ENCODE measurements around the gene CALML4. TPM values are rescaled to one million over a fixed set of nuclear protein-coding genes. Genes with fewer than 3 reads are reported as not detected.

The CALML4 gene
- total and polyA plus RNA-seq, 2 experiments from 2014 or later, result 0.54 to 2.4 TPM

- TF ChIP-seq EZH2phosphoT487 (IDR thresholded peaks at IDR 0.05; ENCODE audit: insufficient read depth, low read depth), result no peak
- no peak for TF ChIP-seq EZH2 (IDR thresholded peaks at IDR 0.05; ENCODE audit: insufficient read depth, poor library complexity, severe bottlenecking)
- Histone ChIP-seq H4K20me1 (ENCODE audit: insufficient read depth) (no peaks in the 10 kb centered on the region), H3K27ac (no peak overlapping the region), H3K79me2 (ENCODE audit: insufficient read depth) (no peaks in the 10 kb centered on the region), H3K4me1 (ENCODE audit: insufficient read depth) (peaks cover 12% of the 10 kb centered on the region), H3K27me3 (replicated peaks; ENCODE audit: insufficient read depth) (no peaks in the 10 kb centered on the region), H3K9me3 (ENCODE audit: low read depth) (no peaks in the 10 kb centered on the region), H2AFZ (no peak overlapping the region), H3K9me2 (ENCODE audit: insufficient read depth) (no peaks in the 10 kb centered on the region), H3K36me3 (ENCODE audit: low read depth) (peaks cover 27% of the 10 kb centered on the region), H3K4me3 (no peak overlapping the region), H3K9ac (no peak overlapping the region), H3K4me2 (ENCODE audit: unreplicated experiment) (no peak overlapping the region), H3F3A (ENCODE audit: insufficient read depth) (peaks cover 21% of the 10 kb centered on the region)
- DNase-seq, result no peak
- in situ Hi-C loops (cut with MboI), result no loop called here
- WGBS, 2 experiments (ENCODE audit: low coverage in 1 of 2, low lambda C conversion rate in 2 of 2, missing lambda C conversion rate in 2 of 2), result 76 to 92% methylated on average over 4 of the region's 4 CpGs
These were observed 13.0 kb downstream of the CALML4 start for GRCh38 chr15:68192117-68192516.

- in situ Hi-C loops (cut with MboI), result no loop called here
- 80 to 83% methylated on average over 3 of the region's 3 CpGs for WGBS, 2 experiments (ENCODE audit: low coverage in 1 of 2, low lambda C conversion rate in 2 of 2, missing lambda C conversion rate in 2 of 2)
These were observed 13.6 kb downstream of the CALML4 start for GRCh38 chr15:68191555-68191954.

GRCh38 chr15:68190048-68190447, 15.1 kb downstream of the CALML4 start:
- TF ChIP-seq EZH2phosphoT487 (IDR thresholded peaks at IDR 0.05; ENCODE audit: insufficient read depth, low read depth), result no peak
- TF ChIP-seq EZH2 (IDR thresholded peaks at IDR 0.05; ENCODE audit: insufficient read depth, poor library complexity, severe bottlenecking), result no peak
- in situ Hi-C loops (cut with MboI), result no loop called here
- Histone ChIP-seq H3K36me3 (ENCODE audit: low read depth) (peaks cover 30% of the 10 kb centered on the region), H3K4me1 (ENCODE audit: insufficient read depth) (peaks cover 18% of the 10 kb centered on the region), H2AFZ (no peak overlapping the region), H4K20me1 (ENCODE audit: insufficient read depth) (no peaks in the 10 kb centered on the region), H3F3A (ENCODE audit: insufficient read depth) (peaks cover 29% of the 10 kb centered on the region), H3K4me2 (ENCODE audit: unreplicated experiment) (no peak overlapping the region), H3K79me2 (ENCODE audit: insufficient read depth) (no peaks in the 10 kb centered on the region), H3K27ac (no peak overlapping the region), H3K4me3 (no peak overlapping the region), H3K9me3 (ENCODE audit: low read depth) (no peaks in the 10 kb centered on the region), H3K27me3 (replicated peaks; ENCODE audit: insufficient read depth) (no peaks in the 10 kb centered on the region), H3K9me2 (ENCODE audit: insufficient read depth) (no peaks in the 10 kb centered on the region), H3K9ac (no peak overlapping the region)
- DNase-seq, result no peak
- 98 to 99% methylated on average over 4 of the region's 4 CpGs for WGBS, 2 experiments (ENCODE audit: low coverage in 1 of 2, low lambda C conversion rate in 2 of 2, missing lambda C conversion rate in 2 of 2)

More at GRCh38 chr15:68191555-68191954, 13.6 kb downstream of the CALML4 start:
- Histone ChIP-seq H3K27ac (no peak overlapping the region), H3K79me2 (ENCODE audit: insufficient read depth) (no peaks in the 10 kb centered on the region), H3F3A (ENCODE audit: insufficient read depth) (peaks cover 27% of the 10 kb centered on the region), H3K9me2 (ENCODE audit: insufficient read depth) (no peaks in the 10 kb centered on the region), H3K4me1 (ENCODE audit: insufficient read depth) (peaks cover 18% of the 10 kb centered on the region), H3K4me3 (no peak overlapping the region), H3K36me3 (ENCODE audit: low read depth) (peaks cover 27% of the 10 kb centered on the region), H3K4me2 (ENCODE audit: unreplicated experiment) (no peak overlapping the region), H3K9me3 (ENCODE audit: low read depth) (no peaks in the 10 kb centered on the region), H3K9ac (no peak overlapping the region), H2AFZ (no peak overlapping the region), H3K27me3 (replicated peaks; ENCODE audit: insufficient read depth) (no peaks in the 10 kb centered on the region), H4K20me1 (ENCODE audit: insufficient read depth) (no peaks in the 10 kb centered on the region)
- DNase-seq, result no peak
- no peak for TF ChIP-seq EZH2 (IDR thresholded peaks at IDR 0.05; ENCODE audit: insufficient read depth, poor library complexity, severe bottlenecking)

GRCh38 chr15:68188647-68189046, 16.5 kb downstream of the CALML4 start:
- H3K4me1 ChIP-seq (ENCODE audit: insufficient read depth), result peaks cover 18% of the 10 kb centered on the region
- H3K9me3 ChIP-seq (ENCODE audit: low read depth), result no peaks in the 10 kb centered on the region
- DNase-seq, result no peak
- H2AFZ ChIP-seq, result no peak overlapping the region
- WGBS, 2 experiments (ENCODE audit: low coverage in 1 of 2, low lambda C conversion rate in 2 of 2, missing lambda C conversion rate in 2 of 2), result 96 to 97% methylated on average over 2 of the region's 2 CpGs
- H3F3A ChIP-seq (ENCODE audit: insufficient read depth), result peaks cover 29% of the 10 kb centered on the region
- no peaks in the 10 kb centered on the region for H3K9me2 ChIP-seq (ENCODE audit: insufficient read depth)
- no peaks in the 10 kb centered on the region for H3K79me2 ChIP-seq (ENCODE audit: insufficient read depth)
- in situ Hi-C loops (cut with MboI), result no loop called here
- peaks cover 40% of the 10 kb centered on the region for H3K36me3 ChIP-seq (ENCODE audit: low read depth)
- no peaks in the 10 kb centered on the region for H3K27me3 ChIP-seq (replicated peaks; ENCODE audit: insufficient read depth)
- no peak overlapping the region for H3K4me2 ChIP-seq (ENCODE audit: unreplicated experiment)
- H4K20me1 ChIP-seq (ENCODE audit: insufficient read depth), result no peaks in the 10 kb centered on the region
- H3K4me3 ChIP-seq, result no peak overlapping the region
- TF ChIP-seq EZH2phosphoT487 (IDR thresholded peaks at IDR 0.05; ENCODE audit: insufficient read depth, low read depth), result no peak
- no peak for TF ChIP-seq EZH2 (IDR thresholded peaks at IDR 0.05; ENCODE audit: insufficient read depth, poor library complexity, severe bottlenecking)
- no peak overlapping the region for H3K27ac ChIP-seq
- no peak overlapping the region for H3K9ac ChIP-seq

- peak overlapping the region; percentile 28 for H3K9ac ChIP-seq
- H3K36me3 ChIP-seq (ENCODE audit: low read depth), result peaks cover 45% of the 10 kb centered on the region
These were observed 17.6 kb downstream of the CALML4 start for GRCh38 chr15:68187559-68187958.

More at GRCh38 chr15:68187559-68187958, 17.6 kb downstream of the CALML4 start:
- Histone ChIP-seq H3K27me3 (replicated peaks; ENCODE audit: insufficient read depth) (no peaks in the 10 kb centered on the region), H3K4me1 (ENCODE audit: insufficient read depth) (peaks cover 18% of the 10 kb centered on the region), H2AFZ (no peak overlapping the region), H3K4me2 (ENCODE audit: unreplicated experiment) (peak overlapping the region; percentile 27), H3K27ac (peak overlapping the region; percentile 51), H3K9me3 (ENCODE audit: low read depth) (no peaks in the 10 kb centered on the region), H3K9me2 (ENCODE audit: insufficient read depth) (no peaks in the 10 kb centered on the region), H3F3A (ENCODE audit: insufficient read depth) (peaks cover 34% of the 10 kb centered on the region), H3K4me3 (no peak overlapping the region), H4K20me1 (ENCODE audit: insufficient read depth) (no peaks in the 10 kb centered on the region), H3K79me2 (ENCODE audit: insufficient read depth) (no peaks in the 10 kb centered on the region)
- 39 to 43% methylated on average over 9 of the region's 9 CpGs for WGBS, 2 experiments (ENCODE audit: low coverage in 1 of 2, low lambda C conversion rate in 2 of 2, missing lambda C conversion rate in 2 of 2)
- peak; percentile 50 for DNase-seq
- in situ Hi-C loops (cut with MboI), result no loop called here
- TF ChIP-seq EZH2 (IDR thresholded peaks at IDR 0.05; ENCODE audit: insufficient read depth, poor library complexity, severe bottlenecking), result no peak
- TF ChIP-seq EZH2phosphoT487 (IDR thresholded peaks at IDR 0.05; ENCODE audit: insufficient read depth, low read depth), result no peak

Data from GM23248 (cell line).